GM21381 (cell line): ENCODE measurements around the gene MACROD2.

Source experiments
- ATAC-seq: cut with Tn5 transposase; IDR thresholded peaks from one replicate; pipeline ENCODE4 v1.9.1; 2021; ENCODE audit warnings: mild to moderate bottlenecking, moderate library complexity; ENCODE audit not compliant: unreplicated experiment

MACROD2 gene

DNA sequence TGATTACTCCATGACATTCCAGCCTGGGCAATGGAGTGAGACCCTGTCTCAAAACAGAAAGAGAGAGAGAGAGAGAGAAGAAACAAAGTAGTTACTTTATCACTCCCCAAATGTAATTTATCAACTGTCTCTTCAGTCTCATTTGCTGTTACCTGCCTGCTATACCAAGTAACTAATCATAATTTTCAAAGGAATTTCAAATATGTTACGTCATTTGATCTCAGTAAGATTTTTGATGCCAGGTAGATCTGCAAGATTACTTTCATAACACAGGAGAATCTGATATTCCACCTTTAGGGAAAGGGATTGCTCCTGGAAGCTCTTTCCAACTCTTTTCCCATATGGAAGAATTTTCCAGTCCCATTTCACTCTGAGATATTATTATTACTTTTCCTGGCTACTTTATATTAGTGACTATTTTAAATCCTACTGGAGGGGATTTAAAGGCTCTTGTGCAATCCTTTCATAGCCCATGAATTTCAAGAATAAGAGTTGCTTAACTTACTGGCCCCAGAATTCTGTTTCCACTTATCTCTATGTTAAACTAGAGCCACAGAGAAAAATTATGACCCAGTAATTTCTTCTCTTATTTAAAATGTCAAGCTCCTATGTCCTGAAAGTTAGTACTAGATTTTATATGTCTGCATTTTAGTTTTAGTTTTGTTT is 732.3 kb downstream of the MACROD2 start:
- ATAC-seq = no peak

DNA sequence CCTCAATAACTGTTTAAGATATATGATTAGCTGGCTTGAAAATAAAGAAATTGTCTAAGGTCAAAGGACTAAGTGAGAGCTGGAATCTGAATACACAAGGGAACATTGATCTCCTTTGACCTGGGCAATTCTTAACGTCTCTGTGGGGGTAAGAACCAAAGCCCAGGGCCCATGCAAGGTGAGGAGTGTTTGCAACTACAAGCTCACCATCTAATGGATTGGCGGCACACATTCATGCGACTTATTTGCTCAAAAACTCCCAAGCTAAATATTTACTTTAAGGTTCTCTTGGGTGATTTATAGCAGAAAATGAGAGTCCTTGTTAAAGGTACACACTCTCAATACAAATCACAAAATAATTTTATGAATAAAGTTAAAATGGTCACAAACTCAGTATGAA is 734.1 kb downstream of the MACROD2 start:
- ATAC-seq = no peak

DNA sequence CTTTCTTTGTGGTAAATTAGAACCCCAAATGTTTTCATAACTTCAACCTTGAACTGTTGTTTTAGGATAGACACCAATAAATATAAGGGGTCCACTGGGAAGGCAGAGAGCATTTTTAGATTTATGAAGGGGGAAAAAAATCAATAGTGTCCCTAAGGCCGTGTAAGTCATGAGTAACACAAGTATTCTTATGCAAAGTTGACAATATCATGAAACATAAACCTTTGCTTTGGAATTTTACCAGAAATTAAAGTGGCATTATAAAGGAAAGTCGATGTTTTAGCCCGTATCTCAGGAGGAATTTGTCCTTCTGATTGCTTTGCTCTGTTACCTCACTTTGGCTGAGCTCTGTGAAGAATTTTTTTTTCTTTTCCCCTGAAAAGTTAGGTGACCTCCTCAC is 737.0 kb downstream of the MACROD2 start:
- ATAC-seq = no peak

DNA sequence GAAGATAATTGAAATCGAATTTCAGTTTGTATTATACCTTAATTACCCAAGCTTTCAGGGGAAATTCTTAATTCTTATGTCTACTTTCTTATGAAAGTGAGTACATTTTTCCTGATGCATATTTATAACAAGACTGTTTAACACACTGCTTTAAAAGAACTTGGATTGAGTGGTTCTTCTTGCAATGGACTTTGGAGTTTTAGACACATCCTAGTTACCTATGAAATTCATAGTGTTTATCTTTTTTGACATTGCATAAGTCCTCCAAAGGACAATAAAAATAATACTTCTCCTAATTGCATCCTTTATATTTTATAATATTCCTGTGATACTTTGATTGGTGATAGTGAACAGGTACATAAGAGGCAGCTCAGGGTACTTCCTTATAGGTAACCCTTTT is 737.7 kb downstream of the MACROD2 start:
- no peak for ATAC-seq

DNA sequence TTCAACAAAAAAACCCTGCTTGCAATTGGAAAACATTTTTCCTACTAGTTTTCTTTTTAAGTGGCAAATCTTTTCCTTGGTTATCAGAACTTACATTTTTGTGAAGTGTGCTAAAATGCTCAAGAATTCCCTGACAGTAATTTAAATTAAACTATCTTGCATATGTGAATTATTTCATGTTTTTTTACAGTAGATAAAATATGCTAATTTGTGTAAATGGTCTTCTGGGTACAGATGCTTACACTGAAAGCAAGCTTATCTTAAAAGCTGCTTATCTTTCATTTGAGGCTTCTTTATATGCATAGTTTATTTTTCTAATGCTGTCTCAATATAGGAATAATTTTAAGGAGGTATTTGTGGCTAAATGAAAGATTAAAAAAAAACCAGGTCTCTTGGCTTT is 745.1 kb downstream of the MACROD2 start:
- ATAC-seq = no peak

DNA sequence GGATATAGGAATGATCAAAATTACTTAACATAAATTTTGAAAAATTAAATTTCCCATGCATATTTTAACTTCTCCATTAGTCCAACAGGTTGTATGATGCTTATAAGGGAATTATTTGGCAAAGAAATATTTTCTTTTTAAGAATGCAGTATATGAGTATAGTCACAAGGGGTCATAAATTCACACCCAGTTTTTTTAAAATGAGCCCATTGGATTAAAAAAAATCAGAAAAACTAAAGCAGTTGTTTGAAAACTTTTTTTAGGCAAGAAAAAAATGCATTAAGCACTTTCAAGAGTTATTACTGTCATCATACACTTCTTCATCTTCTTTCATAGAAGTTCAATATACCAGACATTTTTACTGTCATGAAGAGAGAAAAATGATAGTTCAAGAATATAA is 746.3 kb downstream of the MACROD2 start:
- ATAC-seq = no peak

DNA sequence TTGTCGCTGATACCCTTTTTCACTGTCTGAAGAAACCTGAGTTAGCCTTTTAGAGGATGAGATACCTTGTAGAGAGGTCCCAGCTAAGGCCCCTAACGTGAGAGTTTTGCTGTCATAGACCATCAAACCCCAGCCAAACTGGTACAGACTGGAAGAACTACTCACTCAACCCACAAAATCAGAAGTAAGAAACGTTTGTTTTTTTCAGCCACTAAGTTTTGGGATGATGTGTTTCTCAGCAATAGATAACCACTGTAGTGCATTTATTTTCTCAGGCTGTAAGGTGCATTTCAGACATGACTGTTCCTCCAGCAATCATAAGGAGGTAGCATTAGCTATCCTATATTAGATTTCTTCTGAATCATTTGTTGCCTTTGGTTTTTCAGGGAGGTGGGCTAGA is 749.4 kb downstream of the MACROD2 start:
- ATAC-seq = peak; percentile 78

DNA sequence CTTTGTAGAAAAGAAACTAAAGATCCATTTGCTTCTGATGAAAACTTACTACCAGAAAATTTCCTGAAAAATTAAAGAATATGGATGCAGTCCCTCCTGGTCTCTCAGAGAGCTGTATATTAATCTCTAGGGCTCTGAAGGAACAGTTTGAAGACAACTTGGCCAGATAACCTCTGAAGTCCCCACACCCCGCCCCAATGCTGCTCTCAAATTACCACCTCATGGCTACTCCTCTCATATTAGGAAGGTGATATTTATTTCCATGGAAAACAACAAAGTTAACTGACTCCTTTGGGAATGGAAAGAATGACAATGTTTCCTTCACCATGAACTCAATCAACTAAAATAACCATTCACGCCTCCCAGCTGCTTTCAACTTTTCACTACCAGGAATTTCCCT is 750.5 kb downstream of the MACROD2 start:
- no peak for ATAC-seq

DNA sequence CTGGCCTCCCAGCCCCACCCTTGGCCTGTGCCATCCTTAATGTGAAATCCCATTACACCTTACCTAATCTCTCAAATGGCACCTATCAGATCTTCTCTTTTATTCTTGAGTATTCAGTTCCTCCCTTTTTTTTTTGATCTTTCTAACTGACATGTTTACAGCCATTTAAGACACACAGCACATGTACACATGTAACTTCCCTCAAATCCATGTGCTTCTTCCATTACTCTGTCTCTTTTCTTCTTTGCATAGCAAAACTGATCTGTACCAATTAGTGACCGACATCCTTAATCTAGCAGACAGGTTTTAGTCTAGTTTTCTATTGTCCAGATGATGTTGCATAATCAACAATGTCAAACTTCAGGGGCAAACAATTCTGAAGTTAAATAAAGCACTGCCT is 755.9 kb downstream of the MACROD2 start:
- no peak for ATAC-seq

DNA sequence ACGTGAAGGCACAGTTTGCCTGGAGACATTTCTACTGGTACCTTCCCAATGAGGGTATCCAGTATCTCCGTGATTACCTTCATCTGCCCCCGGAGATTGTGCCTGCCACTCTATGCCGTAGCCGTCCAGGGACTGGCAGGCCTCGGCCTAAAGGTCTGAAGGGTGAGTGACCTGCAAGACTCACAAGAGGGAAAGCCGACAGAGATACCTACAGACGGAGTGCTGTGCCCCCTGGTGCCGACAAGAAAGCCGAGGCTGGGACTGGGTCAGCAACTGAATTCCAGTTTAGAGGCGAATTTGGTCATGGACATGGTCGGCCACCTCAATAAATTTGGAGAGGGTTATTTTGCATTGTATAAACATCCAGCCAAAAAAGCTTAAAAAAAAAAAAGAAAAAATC is 762.4 kb downstream of the MACROD2 start:
- no peak for ATAC-seq

DNA sequence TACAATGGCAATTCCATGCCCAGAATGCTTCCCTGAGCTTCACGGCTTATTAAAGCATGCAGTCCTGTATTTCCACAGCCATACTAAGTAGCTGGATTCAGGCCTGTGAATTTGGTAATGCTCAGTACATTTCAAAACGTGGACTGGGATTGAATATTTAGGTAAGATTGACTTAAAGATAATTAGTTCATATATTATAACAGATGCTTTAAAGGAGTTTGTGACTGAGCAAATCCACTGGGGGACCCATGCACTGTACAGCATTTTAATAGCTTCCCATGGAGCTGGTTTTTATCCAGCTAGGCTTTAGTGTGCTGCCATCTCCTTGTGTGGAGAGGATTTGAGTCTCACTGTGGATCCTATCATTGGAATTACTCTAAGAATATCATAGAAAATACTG is 763.0 kb downstream of the MACROD2 start:
- no peak for ATAC-seq

DNA sequence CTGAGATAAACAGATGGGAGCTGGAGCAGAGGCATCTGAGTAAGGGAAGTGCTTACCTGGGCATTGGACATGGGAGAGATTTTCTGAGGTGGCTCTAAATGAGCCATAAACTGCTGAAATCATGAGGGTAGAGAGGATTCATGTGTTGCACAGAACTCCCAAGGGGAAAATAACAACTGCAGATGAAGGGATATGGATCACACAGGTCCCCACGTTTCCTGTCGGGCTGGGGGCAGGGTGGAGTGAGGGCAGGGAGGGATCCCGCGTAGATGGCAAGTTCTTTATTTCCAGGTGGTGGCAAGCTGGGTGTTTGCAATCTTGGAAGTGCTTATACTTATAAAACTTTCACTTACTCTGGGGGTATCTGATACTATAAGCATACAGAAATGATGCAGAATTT is 764.7 kb downstream of the MACROD2 start:
- no peak for ATAC-seq

DNA sequence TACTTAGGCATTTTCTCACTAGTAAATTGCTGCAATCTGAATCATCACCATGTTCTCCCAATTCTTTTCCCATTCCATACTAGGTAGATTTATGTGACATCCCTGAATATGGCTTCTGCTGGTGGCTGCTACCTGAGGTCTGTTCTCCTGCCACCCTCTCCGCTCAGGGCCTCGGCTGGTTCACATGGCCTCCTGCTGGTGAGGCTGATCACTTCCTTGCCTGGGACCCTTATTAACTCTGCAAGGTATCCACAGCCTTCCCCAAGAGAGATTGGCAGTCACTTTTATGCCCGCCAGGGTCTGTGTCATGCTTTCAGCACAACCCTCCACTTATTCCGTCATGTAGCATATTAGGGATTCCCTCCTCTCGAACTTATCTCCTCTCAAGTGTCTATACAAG is 766.6 kb downstream of the MACROD2 start:
- no peak for ATAC-seq

DNA sequence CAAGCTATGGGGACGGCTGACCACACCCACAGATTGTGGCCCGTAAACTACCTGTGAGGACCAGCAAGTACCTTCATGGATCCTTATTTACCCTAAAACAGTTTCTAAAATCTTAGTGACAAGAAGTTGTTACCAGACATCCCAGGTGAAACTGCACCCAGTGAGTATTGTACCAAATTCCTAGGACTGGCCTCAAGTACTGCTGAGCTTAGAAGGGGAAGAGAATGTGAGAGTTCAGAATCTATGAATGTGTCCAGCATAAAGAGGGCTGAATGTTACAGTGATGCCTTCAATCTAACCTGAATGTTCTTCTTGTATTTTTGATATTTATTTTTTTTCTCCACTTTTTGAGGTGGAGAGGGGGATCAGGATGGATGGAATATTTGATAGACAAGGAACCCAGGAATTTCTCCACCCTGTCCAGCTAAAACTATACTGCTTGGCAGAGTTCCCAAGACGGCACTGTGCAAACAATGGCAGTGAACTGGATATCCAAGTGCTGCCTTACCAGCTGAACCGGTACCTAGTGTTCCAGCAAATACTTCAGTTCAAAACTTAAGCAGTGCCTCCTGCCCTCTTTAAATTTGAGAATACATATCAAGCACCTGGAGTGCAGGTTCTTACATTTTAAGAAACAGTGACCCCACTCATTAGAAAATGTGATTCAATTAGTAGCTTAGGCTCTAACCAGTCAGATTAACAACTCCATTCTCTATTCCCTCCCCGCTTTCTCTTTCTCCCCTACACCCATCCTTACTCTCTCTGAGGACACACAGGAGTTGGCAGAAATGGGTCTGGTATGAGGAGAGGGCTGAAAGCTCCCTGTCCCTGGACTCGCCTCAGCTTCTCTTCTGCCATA is 769.4 kb downstream of the MACROD2 start:
- no peak for ATAC-seq

DNA sequence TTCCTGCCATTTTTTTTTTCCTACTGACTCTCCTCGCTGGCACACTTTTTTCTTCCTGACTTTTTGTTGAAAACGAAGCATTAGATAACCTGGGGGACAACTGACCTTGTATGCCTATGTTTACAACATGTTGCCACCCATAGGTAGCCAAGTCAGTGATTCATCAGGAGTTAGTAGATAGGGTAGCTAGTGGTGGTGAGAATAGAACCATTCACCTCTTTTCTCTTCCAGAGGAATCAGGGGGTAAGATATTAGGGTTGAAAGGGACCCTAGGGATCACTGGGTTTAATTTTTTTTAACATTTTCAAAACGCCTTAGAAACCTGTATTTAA is 770.0 kb downstream of the MACROD2 start:
- ATAC-seq = no peak

DNA sequence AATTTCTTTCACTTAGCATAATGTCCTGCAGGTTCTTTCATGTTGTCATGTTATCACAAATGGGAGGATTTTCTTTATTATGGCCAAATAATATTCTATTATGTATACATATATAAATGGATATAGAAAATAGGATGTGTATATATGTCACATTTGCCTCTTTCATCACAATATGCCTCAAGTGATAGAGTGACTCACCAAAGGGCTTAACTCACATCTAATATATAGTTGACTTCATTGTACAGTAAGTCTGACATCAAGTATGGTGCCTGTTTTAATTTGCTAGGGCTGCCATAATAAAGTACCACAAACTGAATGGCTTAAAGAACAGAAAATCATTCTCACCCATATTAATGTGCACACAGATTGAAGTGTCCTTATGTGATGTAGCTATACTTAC is 778.2 kb downstream of the MACROD2 start:
- no peak for ATAC-seq

DNA sequence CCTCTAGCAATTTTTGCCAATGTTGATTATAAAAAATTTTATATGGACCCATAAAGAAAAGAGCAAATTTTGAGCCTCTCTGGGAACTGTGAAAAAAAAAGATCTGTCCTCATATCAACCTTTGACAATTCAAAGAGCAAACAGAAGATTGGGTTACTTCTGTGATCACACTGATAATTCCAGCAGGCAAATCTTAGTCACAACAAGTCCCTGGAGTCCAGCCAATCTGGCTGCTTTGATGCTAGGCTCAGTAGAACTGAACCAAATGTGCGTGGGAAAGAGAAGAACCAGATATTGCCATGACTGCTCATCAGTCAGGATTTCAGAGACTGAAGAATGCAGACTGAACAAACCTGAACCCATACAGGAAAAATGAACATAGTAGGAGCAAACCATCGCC is 780.5 kb downstream of the MACROD2 start:
- ATAC-seq = no peak

DNA sequence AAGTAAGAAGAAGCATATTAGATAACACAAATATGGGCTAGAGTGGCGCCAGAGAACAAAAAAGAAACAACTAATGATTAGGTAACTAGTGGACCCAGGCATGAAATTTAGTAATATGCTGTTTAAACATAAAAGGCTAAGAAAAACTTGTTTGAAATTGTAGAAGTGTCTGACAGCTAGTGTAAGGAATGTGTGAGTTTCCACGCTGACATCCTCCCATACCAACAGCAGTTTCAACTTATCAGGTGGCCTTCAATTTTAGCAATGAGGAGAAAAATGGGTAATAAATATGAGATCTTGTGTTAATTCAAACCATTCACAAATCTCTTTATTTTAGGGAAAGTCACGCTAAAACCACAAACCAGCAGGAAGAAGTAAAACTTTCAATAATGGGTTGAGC is 782.3 kb downstream of the MACROD2 start:
- no peak for ATAC-seq

DNA sequence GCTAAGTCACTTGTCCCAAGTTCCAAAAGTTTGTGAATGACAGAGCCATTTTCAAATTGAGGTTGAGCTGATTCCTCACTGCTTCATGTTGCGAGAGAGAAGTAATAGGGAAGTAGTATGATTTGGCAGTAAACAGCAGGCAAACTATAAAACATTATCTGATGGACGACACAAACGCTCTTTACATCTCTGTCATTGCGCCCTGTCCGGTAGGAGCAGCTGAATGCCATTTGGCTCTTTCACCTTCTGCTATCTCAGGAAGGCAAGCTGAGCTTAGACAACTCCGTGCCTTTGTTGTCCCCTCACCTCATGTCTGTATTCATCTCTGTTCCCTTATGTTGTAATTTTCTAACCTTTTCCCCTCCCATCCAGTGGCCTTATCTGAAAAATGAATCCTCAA is 782.8 kb downstream of the MACROD2 start:
- ATAC-seq = no peak

DNA sequence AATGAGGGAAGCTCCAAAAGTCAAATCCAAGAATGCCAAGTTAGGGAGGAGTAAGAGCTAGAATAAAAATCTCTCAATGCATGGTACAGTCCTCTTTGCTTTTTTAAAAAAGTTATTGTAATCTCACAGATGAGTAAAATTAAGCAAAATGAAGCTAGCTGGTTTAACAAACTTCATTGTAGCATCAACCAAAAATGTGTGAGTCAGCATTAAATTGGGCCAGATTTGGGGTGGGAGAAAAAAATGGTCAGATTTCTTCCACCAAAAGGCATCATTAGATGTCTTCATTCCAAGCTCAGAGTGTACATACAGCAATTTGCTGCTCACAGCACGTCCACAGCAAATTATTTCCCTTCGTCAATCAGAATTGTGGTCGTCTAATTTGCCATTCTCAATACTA is 783.6 kb downstream of the MACROD2 start:
- ATAC-seq = no peak

DNA sequence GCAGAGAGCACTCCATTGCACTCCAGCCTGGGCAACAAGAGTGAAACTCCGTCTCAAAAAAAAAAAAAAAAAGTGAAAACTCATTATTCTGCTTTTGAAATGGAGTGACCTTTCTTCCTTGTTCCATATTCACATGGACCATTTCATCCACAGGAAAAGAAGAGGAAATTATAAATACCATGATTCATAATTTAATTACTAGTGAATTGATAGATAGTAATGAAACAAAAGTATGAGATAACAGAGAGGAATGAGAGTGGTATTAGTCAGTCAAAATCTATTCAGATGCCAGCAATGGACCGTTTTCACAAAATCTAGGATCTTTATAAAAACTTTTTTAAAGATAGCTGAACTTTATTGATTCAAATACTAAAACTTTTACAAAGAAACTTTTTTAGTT is 785.2 kb downstream of the MACROD2 start:
- ATAC-seq = no peak

DNA sequence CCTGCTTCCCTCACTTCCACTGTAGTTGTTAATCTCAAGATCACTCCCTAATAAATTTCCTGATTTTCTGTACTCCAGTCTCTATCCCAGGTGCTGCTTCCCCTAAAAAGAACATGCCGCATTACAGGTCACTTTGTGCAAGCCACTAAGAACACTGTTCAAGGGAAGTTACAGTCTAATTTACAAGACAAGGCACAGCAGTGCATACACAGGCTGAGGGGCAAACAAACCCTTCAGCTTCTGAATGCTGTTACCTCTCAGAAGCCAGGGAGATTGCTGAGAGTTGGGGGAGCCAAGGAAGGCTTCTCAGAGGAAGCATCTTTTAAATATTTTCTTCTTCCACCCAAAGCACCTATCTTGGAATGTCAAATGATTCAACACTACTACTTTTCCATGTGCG is 787.4 kb downstream of the MACROD2 start:
- no peak for ATAC-seq

DNA sequence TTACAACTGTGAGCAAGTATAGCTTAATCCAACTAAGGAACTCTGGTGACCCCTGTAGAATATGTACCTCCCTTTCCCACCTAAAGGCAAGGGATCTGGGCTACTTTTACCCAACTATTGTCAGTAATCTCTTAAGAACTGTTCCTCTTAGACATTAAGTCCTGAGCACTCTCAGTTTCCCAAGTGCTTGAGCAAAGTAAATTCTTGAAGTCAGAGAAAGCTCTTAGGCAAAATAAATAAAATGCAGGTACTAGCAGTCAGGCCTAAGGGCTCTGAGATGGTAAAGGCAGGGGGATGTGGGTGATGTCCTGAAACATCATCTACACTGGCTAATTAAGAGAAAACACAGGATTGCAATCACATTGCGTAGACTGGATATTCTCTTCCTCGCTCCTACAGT is 788.5 kb downstream of the MACROD2 start:
- ATAC-seq = no peak
